T-helper 1 cell treated with Interleukin-12 subunit alpha and Interleukin-12 subunit beta and Interleukin-4 antibody, amounts not matched to agents 30 ng/mL and 1 ng/mL, for 36 hours (primary cell): ENCODE results near the gene KRT81. TPM values are rescaled to one million over a fixed set of nuclear protein-coding genes. Genes with fewer than 3 reads are reported as not detected.

Experiments
- intact Hi-C: fragments of 100-400 bp; cut with micrococcal nuclease; formaldehyde crosslinking; loops from one replicate; pipeline ENCODE4 v1.15.1; 2024
- total RNA-seq: library from RNA; stranded (reverse); gene quantifications from 2 replicates; pipeline ENCODE4 v1.2.3, GENCODE V29; 2022

Gene KRT81
- not detected in 2 replicates for total RNA-seq

DNA sequence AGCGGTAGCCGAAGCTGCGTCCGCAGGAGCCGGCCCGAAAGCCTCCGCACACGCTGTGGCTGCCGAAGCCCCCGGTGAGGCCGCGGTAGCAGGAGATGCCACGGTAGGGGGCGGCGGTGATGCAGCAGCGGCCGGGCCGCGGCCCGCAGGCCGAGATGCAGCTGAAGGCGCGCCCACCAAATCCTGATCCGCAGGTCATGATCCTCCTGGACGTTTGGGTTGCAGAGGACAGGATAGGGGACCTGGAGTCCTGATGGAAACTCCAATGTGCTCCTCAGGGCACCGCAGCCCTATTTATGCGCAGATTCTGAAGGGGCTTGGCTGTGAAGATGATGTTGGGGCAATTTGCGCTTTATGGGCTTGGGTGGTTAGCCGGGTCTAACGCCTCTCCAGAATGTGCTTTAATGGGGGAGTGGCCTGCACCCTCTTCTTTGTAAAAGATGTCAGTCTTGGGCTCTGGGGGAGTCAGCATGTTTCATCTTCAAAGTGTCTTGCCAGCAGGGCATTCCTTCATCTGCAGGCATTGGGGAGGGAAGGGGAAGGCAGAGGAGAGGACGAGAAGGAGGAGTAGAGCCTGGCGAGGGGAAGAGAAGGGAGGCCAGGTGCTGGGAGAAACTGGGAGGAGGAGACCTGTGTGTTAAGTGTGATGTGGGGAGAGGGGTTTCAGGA is at the start of gene KRT81:
Gene KRT81, minus strand, starts transcription at position 268 of the 669 bp plus-strand sequence. Its CDS starts 69 bp downstream, at position 199.
- intact Hi-C loops: no loop called here

DNA sequence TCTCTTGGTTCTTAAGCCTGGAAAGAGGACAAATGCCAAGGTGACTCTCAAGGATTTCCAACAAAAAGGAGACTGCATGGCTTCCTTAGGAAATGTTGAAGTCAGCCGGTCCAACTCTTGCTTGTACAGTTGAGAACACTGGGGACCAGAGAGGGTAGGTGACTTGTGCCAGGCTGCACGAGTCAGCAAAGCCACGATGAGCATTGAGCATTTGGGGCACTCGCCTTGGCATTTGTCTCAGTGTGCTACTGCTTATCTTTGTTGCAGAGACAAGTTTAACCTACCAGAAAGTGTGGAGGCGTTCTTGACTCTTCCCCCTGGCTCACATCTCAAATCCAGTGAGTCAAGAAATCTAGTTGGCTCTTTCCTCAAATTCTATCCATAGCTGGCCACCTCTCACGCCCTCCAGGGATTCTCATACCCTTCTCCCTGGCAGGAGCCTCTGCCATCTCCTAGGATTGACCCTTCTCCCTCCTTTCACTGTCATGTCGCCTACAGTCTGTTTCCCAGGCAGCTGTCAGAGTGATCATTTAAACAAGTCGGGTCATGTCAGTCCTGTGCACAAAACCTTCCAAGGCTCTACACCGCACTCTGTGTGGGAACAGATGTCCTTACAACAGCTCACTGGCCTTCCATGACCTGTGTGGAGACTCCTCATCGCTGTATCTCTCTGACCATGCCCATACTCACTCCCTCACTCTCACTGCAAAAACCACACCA is 47.1 kb upstream of the KRT81 start:
- intact Hi-C loops: no loop called here

DNA sequence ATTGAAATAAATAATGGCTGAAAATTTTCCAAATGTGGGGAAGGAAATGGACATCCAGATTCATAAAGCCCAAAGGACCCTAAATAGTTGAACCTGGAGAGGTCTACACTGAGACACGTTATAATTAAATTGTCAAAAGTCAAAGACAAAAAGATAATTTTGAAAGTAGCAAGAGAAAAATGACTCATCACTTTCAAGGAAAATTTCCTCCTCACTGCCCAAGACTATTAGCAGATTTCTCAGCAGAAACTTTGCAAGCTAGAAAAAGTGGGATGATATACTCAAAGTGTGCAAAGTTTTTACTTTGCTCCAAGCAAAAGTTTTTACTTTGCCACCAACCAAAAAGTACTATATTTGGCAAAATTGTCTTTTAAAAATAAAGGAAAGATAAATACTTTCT is 45.7 kb upstream of the KRT81 start:
- intact Hi-C loops: no loop called here

DNA sequence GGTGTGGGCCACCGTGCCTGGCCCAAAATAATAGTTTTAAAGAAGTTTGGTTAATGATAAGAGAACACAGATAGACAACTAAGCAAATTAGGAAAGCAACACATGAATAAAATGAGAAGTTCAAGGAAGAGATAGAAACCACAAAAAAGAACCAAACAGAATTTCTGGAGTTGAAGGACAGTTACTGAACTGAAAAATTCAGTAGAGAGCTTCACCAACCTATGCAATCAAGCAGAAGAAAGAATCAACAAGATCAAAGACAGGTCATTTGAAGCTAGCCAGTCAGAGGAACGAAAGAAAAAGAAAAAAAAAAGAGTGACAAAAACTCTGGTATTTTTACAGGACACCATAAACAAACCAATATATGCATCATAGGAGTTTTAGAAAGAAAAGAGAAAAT is 45.3 kb upstream of the KRT81 start:
- intact Hi-C loops: no loop called here

DNA sequence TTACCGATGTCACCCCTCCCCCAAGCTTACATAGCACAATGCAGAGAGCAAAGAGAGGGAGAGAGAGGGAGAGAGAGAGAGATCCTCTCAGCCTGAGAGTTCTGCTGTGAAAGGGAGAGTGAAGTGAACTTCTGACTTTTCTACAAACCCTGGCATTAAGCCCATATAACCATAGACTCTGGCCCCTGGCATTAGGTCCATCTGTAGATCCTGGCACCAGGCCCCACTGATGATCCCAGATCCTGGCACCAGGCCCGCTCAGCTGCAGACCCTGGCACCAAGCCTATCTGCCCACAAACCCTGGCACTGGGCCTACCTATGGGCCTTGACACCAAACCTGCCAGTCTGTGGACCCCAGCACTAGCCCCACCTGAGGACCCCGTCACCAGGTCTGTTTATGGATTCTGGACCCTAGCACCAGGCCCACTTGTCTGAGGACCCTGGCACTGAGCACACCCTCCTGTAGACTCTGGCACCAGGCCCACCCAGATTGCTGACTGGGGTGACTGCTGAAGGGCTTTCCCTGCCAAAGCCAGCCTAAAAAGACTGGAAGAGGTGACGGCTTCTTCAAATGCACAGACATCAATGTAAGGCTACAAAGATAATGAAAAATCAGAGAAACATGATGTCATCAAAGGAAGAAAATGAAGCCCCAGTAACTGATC is 44.4 kb upstream of the KRT81 start:
- intact Hi-C loops: no loop called here

DNA sequence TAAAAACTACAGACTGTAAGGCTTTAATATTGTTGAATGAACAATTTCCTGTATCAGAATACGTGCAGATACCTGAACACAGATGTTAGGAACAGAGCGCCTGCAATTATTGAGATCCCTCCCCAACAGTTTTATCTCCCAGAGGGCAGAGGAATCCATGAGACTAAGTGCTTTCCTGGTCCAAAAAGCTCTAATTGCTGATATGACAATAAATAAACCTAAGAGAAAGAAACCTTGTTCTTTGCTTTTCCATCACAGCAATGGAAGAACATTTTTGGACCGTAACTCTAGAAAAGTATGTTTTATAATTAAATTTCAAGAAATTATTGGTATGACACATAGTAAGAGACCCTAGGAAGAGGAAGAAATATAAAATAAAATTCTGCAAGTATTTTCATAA is 42.9 kb upstream of the KRT81 start:
- intact Hi-C loops: no loop called here

DNA sequence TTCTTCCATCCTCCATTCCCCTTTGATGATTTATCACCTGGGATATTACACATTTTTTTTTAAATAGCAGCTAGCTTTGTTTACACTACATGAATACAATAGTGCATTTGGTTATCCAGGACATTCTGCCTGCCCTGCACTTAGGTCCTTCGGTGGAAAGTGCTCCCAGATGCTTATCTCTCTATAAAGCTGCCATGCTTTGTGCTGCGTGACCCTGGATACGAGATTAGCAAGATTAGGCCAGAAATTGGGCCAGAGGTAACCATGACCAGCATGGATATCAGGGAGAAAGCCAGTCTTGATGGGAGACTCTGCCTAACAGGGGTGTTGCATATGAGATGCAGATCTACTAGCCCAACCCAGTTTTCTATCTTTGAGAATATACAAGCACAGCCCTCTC is 42.0 kb upstream of the KRT81 start:
- intact Hi-C loops: no loop called here

DNA sequence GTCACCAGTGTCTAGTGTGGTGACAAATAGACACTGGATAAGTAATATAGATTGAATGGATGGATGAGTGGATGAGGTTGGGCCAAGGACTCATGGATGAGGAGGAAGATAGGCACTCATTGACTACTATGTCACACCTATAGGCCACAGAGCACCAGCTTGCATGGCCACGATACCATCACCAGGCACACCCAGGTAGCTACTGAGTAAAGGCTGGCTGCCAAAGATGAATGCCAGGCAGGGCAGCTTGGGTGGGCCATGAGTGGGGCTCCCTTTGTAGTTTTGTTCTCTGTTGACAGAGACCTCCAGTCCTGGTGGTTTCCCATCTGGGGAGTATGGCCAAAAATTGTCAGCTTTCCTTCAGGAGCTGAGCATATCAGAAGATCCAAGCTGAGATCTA is 41.0 kb upstream of the KRT81 start:
- intact Hi-C loops: no loop called here

DNA sequence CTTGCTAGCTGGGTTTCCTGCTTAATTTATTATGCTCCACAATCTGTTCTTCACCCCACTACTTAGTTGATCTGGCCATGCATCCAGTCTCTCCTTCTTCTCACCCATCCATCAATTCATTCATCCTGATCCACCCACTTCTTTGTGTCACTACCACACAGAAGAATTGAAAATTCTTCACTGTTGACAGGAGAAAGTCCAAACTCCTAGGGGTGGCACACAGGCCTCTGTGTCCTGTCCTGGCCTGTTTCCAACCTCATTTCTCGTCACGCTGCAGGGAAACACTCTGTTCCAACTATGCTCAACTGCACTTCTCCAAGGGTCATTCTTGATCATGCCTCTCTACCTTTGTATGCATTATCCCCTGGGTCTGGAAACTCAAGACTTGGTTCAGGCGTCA is 40.5 kb upstream of the KRT81 start:
- intact Hi-C loops: no loop called here

DNA sequence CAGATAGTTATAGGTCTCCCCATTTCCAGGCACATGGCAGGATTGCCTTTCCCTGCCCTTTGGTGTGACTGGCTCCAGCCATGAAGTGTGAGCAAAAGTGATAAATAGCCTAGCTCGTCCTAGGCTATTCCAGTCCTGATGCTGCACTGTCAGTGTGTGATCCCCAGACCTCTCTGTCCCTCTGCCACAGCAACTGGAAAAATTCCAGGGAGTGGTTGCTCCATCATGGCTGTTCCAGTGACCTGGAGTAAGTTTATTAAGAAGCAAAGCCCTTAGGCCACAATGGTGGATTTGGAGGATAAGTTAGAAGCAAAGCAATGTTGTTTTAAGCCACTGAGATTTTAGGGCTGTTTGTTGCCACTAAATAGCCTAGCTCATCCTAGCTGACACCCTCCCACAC is 39.7 kb upstream of the KRT81 start:
- intact Hi-C loops: no loop called here

DNA sequence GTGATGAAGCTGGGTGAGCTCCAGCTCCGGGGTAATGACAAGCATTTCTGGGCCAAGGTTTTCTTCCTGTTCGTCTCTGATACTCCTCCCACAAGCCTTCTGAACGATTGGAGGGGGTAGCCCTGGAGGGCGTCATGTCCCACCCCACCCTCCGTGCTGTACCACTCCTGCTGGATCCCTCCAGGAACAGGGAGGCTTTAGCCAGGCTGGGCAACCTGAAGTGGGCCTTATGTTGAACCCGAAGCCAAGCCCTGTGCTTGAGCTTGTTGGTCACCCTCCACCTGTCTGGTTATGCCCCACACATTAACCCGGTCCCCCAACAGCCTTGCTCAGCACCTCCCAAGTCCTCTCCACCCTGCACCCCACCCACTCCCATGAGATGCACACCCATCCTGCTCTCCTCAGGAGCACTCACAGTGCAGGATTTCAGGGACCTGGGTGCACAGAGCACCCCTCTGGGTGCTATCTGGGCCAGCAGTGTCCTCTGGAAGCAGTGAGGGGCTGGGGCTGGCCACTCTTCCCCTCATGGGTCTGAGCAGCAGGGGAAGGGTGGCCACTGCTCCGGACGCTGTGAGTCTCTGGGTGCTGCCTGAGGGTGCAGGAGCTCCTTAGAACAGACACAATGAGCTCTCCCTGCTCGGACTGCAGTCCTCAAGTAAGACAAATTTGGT is 36.6 kb upstream of the KRT81 start:
- intact Hi-C loops: loop anchor here (1.0 kb wide), 4 partner anchors 49 to 176 kb away; no protein-coding TSS in a partner anchor

DNA sequence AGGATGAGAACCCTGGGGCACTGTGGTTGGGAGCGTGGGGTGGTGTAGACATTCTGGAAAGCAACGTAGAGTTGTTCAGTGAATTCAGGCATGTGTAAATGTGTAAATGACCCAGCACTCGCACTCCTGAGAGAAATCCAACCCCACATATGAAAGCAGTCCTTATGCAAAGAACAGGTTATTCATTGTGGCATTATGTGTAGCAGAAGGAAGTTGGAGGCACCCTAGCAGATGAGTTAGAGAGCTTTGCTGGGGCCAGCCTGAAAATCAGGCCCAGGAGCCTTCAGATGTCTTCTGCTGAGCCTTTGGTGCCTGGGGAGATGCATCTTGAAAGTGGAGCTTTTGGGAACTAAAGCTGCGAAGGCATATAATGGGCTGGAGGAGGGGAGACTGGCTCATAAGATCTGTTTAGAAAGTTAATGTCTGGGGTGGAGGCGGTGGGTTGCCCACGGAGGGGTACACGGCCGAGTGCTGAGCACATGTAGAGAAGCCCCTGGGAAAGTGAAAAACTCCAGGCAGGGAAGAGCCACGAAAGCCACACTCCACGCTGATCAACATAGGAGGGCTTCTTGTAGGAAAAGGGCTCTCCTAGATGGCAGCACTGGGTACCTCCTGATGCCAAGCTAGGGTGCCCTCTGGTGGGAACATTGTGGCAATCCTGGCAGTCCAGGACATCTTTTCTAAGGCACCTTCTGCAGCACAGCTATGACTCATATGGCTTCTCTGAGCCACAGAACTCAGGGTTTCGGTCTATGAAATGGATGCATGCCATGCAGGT is 35.9 kb upstream of the KRT81 start:
- intact Hi-C loops: loop anchor here (1.0 kb wide), 4 partner anchors 48 to 175 kb away; no protein-coding TSS in a partner anchor

DNA sequence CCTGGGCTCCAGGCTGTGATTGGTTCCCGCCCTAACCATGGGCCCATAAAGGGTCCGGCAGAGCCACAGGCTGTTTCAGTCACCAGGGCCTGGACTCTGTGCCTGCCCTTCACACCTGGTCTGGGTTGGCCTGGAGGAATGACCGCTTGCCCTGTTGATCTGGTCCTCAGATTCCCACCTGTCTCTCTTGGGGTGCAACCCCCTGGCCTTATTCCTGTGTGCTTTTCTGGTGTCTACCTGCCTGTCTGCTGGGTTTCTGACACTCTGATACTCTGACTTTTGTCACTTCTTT is 32.8 kb upstream of the KRT81 start:
- intact Hi-C loops: no loop called here

DNA sequence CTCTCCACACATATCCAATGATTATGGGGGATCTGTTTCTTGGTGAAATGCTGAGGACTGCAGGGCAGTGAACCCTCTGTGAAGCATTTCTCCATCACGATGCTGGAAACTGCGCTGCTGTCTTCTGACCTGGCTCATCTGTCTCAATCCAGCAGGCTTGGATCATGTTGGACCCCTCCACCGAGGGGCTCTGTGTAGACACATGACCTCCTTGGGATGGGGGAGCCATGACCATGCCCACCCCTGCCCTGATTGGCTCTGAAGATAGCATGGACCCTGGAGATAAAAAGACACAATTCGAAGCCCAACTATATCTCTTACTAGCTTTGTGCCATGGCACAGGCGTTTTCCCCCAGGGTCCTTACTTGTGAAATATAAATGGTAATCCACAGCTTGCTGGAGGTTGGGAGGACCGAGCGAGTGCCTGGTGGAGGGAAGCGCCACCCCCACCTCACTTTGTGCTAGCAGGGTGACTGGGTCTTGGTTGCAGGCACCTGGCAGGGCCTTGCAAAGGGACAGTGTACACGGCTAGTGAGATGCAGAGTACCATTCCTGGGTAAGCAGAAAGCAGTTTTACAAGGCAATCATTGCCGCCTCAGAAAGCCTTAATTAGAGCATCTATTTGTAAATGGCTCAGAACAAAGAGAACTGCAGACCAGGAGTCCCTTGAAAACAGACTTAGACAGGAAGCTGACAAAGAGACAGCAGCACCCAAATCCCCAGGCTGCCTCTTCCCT is 32.2 kb upstream of the KRT81 start:
- intact Hi-C loops: no loop called here

DNA sequence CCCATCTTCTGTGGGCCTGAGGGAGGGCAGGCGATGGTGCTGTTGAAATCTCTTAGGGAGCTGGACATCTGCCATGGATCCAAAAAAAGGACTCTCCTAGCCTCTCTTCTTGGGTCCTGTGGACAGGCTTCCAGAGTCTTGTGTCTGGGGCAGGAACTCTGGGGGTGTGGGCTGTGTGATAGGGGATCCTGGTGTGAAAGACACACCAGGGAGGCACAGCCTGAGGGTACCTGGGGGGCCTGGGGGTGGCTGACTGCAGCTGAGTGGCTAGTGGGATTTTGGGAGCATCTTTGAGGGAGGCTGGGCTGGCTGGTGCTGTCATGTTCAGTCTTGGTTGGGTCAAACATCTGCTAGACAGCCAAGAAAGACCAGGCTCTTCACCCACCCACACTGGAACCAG is 31.7 kb upstream of the KRT81 start:
- intact Hi-C loops: no loop called here

DNA sequence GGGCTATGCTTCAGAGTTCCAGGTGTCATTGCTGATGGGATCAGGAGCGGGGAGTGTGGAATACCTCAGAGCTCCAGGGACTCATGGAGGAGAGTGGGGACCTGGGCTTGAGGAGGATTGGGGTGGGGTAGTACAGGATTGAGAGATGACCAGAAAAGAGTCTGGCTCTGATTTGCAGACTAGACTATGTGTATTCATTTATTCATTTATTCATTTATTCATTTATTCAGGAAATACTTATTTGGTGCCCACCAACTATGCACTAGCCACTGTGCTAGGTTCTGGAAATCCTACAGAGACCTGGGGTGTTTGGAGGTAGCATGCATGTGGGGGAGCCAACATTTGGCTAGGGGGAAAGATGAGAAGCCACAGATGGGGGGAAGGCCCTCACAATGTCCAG is 30.7 kb upstream of the KRT81 start:
- intact Hi-C loops: no loop called here

DNA sequence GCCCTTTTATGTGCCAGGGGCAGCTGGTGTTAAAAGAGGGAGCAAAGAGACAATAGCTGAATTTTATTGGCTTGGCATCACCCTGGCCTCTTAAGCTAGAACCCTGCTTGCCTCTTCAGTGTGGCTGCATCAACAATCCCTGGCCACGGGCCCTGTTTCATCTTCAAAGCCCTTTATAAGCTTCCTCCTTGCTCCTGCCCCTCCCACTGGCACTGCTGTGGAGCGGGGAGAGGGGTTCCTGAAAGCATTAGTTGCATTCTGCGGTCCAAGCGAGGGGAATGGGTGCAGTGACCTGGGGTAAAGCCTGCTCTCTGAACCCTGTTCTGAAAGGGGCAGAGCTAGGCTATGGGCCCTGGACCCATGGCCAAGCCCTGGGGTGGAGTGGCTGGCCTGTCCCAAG is 30.1 kb upstream of the KRT81 start:
- intact Hi-C loops: no loop called here

DNA sequence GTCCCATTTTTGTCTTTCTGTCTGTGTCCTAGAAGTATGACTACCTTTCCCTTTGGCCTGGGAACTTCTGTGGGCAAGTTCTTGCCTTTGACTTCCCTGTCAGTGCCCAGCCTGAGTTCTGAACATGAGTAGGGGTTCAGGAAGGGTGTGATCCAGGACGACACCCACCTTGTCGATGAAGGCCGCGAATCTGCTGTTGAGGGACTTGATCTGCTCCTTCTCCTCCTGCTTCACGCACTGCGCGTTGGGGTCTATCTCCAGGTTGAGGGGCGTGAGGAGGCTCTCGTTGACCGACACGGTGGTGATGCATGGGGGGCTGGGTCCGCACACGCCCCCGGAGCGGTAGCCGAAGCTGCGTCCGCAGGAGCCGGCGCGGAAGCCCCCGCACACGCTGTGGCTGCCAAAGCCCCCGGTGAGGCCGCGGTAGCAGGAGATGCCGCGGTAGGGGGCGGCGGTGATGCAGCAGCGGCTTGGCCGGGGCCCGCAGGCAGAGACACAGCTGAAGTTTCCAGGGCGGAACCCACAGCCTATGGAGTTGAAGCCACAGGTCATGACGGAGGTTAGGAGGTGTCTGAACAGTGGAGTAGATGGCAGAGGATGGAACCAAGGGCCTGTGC is 29.6 kb upstream of the KRT81 start, which contains the start of gene KRT83:
Gene KRT83, minus strand, starts transcription at position 615 of the 617 bp plus-strand sequence. Its CDS starts 63 bp downstream, at position 552.
- intact Hi-C loops: no loop called here

DNA sequence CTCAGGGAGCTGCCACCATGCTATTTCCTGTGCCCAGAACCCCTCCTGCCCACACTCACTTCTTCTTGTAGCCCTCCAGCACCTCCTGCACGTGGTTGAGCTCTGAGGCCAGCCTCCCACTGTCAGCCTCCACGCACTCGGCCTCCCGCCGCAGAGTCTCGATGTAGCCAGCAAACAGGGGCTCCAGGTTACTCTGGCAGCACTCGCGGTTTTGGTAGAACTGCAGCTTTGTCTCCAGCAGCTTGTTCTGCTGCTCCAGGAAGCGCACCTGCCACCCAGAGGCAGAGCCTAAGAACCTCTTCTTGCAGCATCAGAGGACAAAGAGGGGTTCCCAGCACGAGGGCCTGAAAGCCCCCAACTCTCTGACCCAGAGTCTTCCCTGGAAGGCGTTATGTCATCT is 27.8 kb upstream of the KRT81 start:
- intact Hi-C loops: no loop called here
